A204.1 (cell line): ENCODE results near the gene ASIC3.
A peak's percentile ranks its signal among the peaks of the same experiment; 100 is the strongest.

Source experiments
- FAIRE-seq: peaks from 2 replicates; lab custom pipeline; 2012; peaks lifted over from hg19 to GRCh38; lab: Jason Lieb, UNC

ASIC3 gene

DNA sequence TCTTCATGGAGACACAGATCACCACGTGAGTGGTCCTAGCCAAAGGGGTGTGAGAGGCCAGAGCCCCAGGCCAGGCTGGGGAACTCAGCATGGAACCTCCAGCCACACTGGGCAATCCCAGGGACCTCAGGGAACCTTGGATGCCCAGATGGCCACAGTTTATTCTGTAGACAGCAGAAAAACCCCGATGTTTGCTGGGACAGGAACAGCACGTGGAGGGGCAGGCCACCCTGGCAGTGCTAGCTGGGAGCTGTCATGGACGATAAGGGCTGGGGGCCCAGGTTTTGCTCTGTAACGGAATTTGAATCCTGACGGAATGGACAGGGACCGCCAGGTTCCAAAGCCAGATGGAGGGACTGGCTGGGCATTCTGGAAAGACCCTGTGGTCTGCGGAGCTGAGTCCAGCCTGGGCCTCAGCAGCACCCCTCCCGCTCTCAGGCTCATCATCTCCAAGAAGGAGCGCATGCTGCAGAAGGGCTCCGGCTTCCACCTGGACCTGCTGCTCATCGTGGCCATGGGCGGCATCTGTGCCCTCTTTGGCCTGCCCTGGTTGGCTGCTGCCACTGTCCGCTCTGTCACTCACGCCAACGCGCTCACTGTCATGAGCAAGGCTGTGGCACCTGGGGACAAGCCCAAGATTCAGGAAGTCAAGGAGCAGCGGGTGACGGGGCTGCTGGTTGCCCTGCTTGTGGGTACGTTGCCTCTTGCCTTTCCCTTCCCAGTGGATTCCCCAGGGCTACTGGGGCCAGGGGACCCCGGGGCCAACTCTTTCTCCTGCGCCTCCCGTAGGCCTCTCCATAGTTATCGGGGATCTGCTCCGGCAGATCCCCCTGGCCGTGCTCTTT, 26.7 kb downstream of the ASIC3 start:
- no peak for FAIRE-seq

DNA sequence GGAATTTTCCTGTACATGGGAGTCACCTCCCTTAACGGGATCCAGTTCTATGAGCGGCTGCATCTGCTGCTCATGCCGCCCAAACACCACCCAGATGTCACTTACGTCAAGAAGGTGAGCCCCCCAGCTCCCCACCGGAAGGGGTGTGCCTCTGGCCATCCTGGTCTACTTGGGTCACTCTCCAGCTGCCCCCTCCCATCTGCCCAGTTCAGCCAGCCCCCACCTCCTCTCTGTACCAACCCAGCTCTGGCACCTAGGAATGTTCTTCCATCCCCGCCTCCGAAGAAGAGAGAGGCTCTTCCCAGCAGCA, 27.3 kb downstream of the ASIC3 start:
- FAIRE-seq = no peak

DNA sequence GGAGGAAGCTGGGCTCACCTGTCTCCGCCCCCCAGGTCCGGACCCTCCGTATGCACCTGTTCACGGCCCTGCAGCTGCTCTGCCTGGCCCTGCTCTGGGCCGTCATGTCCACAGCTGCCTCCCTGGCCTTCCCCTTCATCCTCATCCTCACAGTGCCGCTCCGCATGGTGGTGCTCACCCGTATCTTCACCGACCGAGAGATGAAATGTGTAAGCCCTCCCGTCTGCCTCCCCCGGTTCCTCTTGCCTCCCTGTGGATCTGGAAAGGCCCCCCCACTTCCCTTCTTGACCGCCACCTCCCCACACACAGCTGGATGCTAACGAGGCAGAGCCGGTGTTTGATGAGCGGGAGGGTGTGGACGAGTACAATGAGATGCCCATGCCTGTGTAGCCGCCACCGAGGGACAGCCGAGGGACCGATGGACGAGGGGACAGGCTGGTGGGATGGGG, 27.7 kb downstream of the ASIC3 start:
- no peak for FAIRE-seq

DNA sequence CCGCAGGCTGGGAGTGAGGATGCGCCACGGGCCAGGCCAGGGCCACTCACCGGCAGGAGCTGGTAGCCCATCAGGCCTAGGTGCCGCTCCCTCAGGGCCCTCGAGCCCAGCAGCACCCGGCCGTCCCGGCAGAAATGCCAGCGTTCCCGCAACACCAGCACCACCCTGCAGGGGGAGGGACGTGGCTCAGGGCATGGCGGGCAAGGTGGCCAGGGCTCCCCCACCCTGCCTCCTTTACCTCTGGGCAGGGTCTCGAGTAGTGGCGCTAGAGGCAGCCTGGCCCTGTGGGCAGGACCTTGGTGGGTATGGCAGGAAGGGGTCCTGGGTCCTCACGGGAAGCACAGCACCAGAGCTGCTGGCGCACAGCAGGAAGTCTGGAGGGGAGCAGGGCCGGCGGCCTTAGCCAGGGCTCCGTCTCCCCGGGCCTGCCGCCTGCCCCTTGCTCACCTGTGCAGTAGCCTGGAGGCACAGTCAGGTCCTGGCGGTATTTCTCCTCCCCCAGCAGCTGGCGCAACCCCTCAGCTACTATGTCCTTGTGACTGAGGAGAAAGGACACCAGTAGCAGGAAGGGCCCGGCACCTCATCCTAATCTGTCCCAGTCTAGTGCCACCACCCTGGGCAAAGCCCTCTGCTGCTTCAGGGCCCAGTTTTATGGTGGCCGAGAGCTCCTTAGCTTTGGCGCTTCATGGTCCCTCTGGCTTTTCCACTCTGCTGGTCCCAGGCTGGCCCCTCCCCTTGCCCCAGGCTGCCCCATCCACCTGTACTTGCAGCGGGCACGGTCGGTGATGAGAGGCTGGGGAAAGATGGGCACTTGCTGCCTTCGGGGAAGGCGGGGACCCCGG, 28.8 kb downstream of the ASIC3 start:
- no peak for FAIRE-seq

DNA sequence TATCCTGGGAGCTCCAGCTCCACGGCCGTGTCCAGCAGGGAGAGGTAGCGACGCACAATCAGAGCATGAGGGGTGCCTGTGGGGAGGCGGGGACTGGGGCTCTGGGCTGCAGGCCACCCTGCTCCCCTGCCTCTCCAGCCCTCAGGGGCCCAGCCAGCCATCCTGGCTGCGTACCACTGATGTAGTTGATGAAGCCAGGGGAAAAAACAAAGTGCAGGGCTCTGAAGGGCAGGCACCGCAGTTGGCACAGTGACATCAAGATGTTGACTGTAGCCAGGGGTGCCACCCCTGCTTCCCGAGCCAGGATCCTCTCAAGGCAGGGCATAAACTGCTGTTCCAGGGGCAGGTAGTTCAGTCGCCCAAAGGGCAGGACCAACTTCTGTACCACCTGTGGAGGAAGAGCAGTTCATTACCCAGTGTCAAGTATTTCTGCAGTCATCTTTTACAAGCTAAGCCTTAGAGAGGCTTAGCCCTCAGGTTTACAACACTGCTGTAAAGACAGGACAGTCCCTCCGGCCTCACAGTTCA, 29.4 kb downstream of the ASIC3 start:
- FAIRE-seq = no peak

DNA sequence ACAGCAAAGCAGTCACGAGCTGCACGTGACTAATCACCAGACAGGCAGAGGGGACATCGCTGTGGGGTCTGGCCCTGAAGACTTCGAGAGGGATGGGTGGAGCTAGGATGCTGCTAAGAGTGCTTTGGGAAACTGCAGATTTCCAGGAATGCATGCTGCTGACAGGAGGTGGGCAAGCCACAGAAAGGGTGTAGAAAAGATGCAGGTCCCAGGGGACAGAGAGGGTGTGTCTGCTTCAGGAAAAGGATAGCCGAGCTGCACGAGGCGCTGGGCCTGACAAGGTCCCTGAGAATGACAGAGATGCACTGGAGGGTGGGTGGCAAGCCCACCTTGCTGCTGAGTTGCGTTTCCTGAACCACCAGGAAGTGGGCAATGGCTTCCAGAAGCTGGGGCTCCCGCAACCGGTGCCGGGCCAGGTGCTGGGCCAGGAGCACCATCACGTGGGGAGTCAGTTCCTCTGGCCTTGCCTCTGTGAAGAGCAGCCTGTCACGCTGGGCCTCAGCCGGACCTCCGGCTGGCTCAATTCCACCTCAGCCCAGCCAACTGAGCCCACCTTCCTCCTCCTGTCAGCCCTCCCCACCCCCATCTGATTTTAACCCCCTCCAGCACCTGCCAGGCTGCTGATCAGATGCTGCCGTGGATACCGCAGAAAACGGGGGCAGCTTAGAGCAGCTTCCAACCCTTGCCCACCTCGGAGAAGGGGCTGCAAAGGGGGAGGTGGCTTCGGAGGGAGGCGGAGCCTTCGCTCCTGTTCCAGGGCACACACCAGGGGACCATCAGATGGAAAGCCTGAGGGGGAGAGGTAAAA, 30.1 kb downstream of the ASIC3 start:
- FAIRE-seq = no peak

DNA sequence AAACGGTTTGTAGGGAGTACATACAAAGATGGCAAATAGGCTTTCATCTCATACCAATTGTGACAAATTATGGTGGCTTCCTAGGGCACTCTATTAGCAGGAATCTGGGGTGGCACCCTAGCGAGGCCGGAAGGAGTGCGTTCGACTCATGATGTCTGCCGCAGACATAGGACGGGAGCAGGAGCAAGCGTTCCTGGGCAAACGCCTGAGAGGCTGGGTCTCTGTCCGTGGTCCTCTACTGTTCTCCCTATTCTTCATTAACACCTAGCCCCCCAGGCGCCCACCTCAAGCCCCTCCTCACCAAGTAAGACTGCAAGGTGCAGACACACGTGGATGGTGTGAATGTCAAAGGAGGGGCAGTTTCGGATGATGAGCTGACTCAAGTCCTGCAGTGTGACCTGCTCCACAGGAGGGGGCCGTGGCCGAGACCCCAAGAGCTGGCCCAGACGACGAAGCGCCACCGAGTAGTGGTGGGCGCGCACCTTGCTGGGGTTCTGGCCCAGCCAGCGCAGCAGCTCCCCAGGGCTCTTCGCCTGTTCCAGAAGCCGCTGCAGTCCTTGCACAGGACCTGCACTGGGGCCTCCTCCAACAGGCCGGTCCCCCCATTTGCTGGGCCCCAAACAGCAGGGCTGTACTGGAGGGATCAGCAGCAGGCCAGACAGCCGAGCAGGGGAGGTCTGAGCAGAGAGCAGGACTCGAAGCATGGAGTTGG, 31.0 kb downstream of the ASIC3 start:
- FAIRE-seq = no peak

DNA sequence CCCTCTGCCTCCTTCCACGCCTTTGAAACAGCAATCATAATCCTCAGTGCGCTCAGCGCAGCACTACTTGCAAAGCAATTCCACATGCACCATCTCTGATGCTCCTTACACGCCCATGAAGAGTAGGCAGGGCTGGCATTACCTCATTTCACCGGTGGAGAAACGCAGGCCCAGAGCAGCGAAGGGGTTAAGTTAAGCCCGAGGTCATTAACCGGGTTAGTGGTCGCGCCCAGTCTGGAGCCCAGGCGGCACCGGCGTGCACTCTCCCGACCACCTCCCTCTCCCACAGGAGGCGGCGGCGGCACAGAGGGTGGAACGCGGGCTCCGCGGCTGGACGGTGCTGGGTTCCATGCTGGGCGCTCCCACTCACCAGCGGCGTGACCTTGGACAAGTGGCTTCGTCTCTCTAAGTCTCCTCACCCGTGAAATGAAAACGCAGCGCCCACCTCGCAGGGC, 31.8 kb downstream of the ASIC3 start:
- no peak for FAIRE-seq

DNA sequence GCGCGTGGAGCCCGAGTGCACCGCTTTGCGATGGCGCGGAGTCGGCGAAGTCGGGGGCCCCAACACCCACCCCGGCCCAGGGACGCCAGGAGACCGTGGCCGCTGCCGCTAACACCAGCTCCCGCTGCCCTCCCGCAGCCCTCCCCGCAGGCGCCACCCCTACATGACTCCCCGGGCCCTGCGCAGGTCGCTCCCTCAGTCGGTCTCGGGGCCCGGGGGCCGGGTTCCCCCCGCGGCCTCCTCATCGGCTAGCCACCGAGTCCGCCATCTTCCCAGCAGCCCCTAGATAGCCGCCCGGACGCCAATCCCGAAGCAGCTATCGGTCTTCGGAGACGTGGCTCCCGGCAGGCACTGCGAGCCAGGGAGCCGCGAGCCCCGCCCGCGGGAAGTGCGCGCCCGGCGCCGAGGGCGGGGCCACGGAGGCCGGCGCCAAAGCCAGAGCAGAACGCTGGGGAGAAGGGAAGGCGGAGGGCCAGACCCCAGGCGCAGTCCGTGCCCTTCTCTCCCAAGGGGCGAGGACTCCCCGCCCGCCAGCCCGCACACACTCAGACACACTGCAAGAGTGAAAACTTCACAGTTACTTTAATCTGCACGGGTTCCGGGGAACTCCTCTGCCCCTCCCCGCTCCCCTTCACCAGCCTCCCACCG, 32.3 kb downstream of the ASIC3 start, which contains the start of gene FASTK:
Gene FASTK (minus strand): TSS at position 288 of the 648 bp plus-strand sequence. CDS start 43 bp downstream, at position 245.
- FAIRE-seq = no peak

DNA sequence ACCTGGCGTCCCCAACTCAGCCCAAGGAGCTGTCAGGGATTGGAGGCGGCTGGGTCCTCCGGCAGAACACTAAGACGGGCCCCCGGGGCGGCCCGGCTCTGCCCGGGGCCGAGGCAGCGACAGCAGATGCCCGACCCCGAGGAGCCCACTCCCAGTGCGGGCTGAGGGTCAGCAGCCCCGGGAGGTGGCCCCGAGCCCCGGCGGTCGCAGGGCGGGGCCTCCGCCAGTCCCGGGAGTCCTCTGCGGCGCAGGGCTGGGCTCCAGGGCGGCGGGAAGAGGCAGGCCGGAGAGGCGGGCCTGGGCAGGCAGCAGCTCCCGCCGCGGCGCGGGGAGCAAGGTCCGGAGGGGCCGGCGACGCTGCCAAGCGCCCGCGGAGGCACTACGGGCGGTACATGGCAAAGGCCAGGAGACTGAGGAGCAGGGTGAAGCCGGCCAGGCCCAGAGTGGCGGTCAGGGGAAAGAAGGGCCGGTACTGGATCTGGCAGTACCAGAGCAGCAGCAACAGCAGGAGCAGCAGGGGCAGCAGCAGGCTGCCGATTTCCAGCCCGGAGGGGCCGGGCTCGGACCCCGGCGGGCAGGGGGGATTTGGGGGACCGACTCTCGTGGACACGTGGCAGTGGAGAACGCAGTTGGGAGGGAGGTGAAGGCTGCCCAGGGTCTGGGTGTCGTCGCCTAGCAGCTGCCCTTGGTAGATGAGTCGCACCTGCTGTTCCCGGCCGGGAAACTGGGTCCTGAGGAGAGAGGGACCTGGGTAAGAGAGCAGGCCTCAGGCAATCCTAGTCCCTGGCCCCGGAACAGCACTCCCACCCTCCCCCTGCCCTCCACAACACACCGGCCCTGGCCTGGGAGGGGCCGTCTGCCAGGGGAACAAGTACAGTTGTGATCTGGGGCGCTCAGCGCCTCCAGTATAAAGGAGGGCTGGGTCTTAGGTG, 33.1 kb downstream of the ASIC3 start:
- FAIRE-seq = no peak

DNA sequence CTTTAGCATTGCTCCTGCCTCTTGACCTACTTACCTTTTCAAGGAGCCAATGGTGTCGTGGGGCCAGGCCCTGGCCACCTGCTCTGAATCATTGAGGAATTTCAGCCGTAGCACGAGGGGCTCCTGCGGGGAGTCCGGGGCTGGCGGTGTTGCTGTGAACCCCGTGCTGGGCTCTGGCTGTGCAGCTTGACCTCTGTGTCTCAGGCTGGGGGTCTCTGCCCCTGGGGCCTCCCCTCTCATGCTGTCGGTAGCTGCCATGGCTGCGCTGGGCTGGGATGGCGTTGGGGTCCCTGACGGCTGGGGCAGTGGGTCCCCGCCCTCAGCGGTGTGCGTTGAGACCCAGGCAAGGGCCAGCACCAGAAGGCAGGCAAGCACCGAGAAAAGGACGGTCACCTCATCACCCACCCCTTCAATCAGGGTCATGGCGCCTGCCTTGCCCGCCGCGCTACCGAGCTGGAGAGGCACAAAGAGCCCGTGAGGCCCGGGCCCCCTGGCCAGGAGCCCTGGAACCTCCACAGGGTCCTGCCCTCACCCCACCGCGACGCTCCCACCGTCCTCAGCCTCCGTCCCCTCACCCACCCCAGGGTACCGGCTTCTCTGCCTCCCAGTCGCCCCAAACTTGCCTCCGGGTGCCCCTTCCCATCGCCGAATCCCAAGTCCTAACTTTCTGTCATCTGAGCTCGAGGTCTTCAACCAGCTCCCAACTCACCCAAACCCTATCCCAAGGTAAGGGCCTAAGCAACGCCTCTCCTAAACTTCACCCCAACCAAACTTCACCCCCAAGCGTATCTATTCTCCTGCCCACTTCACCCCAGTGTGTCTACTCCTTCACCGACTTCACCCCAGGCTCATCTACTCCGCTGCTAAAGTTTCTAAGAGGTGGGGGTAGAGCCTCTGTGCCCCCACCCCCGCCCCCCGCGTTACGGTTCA, 34.1 kb downstream of the ASIC3 start:
- FAIRE-seq = no peak

DNA sequence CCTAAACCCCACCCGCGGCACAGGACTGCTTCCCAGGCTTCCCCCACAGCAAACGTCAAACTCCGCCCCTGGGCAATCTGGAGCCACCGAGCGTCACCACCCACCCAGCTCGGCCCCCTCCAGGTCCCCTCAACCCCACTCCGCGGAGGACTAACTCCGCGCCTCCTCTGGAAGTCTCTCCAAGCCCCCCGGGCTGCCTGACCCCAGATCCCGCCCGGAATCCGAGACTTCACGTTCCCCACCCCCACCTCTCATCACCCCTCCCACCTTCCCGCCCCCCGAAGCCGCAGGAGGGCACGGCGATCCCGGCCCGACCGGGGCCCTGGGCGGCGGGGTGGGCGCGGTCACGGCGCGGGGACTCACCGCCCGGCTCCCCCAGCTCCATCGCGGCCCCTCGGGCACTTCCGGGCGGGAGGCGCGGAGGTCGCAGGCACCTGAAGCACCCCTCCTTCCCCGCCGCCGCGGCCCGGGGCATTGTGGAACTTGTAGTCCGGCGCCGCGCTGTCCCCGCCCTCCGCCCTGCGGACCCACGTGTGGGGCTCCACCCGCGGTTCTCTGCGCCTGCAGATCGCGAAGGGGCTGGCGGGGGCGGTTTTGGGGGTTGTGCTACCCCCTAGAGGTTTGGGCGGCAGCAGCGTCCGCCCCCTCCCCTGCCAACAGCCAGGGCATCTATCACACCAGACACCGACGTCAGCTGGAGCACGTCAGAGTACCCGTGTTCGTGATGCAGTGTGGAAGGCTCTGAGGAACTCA, 34.9 kb downstream of the ASIC3 start, which contains the start of gene TMUB1:
Gene TMUB1 (minus strand): TSS at position 423 of the 753 bp plus-strand sequence. CDS start 930 bp downstream, outside the sequence.
- no peak for FAIRE-seq

DNA sequence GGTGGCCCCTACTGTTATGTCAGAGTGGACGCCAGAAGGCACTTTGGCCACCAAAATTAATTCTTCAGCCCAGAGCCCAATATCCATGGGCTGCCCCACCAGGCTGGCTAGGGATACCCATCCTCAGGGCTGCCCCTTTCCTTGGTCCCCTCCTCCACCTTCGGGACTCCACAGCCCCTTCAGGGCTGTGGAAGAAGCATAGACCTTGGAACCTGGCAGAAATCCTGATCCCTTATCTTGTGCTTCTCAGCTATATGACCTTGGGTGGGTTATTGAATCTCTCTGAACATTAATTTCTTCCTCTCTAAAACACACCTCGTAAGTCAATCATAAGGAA, 35.5 kb downstream of the ASIC3 start:
- no peak for FAIRE-seq

DNA sequence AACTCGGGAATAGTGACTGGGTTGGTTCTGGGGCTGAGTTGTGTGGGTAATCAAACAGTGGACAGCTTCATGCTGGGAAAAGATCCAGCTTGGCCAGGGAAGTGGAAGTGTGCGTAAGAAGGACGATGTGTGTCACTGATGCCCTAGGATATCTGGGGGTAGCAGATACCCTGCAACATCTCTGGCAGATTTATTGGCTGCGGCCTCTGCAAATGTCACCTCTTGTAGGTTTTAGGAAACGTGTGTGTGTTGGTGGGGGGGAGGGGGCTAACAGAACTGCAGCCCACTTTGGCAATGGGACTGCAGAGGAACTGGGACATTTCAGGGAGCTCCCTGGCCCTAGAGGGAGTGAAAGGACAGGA, 37.0 kb downstream of the ASIC3 start:
- FAIRE-seq = no peak

DNA sequence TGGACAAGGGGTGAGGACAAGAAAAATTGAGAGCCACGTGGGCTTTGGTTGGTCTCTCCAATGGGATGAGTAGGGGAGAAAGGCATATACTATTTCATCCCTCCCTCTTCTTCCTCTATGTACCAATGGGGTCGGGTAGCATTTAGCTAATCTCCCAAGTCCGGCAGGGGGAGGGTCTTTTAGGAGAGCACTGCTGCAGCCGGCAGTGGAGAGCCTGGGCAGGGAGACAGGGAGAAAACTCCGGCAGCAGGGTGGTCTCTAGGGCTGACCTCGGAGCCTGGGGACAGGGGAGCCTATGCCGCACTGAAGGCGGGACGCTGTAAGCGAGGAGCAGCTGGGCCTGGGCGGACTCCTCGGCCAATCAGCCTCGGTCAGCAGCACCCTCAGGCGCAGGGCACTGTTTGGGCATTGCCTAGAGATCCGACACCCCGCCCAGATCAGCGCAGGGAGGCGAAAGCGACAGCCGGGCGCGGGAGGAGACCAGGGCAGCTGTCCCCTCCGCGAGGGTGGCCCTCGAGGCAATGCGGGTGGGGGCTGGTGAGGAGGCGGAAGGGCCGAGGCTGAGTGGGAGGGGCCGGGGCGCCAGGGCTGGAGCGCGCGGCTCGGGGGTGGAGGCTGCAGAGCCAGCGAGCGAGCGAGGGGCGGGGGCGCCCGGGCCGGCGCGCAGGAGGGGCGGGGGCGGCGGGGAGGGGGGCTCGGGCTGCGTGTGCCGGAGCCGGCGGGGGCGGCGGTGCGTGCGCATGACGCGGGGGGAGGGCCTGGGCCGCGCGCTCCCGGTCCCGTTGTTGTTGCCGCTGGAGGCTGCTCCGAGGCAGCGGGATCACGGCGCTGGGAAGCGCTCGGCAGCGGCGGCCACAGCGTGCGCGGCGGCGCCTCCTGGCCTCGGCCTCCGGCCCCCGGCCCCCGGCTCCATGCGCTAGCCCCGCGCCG, 37.6 kb downstream of the ASIC3 start, which contains the start of gene AGAP3:
Gene AGAP3 (plus strand): TSS at position 785 of the 930 bp plus-strand sequence. CDS start 267 bp downstream, outside the sequence.
- peak; percentile 68 for FAIRE-seq

DNA sequence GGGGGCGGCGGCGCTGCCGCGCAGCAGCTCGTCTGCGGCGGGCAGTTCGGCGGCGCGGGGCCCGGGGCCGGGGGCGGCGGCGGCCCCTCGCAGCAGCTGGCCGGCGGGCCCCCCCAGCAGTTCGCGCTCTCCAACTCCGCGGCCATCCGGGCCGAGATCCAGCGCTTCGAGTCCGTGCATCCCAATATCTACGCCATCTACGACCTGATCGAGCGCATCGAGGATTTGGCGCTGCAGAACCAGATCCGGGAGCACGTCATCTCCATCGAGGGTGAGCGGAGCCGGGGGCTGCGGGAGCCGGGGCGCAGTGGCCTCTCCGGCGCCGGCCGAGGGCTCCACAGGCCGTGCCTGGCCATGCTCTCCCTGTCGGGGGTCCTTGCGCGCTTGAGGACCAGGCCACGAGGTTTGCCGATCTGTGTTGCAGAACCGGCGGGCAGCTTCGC, 38.5 kb downstream of the ASIC3 start:
- no peak for FAIRE-seq
